Adrenal gland (tissue), 5 donors: Measurements from ENCODE around the gene RPS6KB1.
"Not testable (repeated sequence)": the region's sequence is repeated elsewhere in the genome, so short reads cannot be mapped to it uniquely, and the experiment has no call there.

Experiments used
- CTCF ChIP-seq, 6 experiments: fragments of 450-650 bp in 4 of 6; fragments of 200-600 bp in 2 of 6; sonication (generic) in 1 of 6; IDR thresholded peaks; 1 replicate in 5 of 6; 2 replicates in 1 of 6; pipeline versions ENCODE4 v1.5.1 to v1.8.0; 2016 to 2021; ENCODE audit warnings: antibody characterized with exemption in 6 of 6, mild to moderate bottlenecking in 2 of 6, moderate library complexity in 1 of 6
- POLR2A ChIP-seq, 2 donors: fragments of 450-650 bp; IDR thresholded peaks; one replicate each; pipeline ENCODE4 v1.6.1; 2017; ENCODE audit warnings: antibody characterized with exemption in 2 of 2, mild to moderate bottlenecking in 2 of 2, moderate library complexity in 1 of 2
- donor health status: DM: no; HTN: no; CAD: no.

GRCh38 chr17:59959574-59959973 is 66.7 kb downstream of the RPS6KB1 start:
- TF ChIP-seq CTCF, POLR2A (IDR thresholded peaks at IDR 0.05): not testable (repeated sequence)
